H1 (cell line): ENCODE data around the gene ARHGEF16. TPM values are rescaled to one million over a fixed set of nuclear protein-coding genes. Genes with fewer than 3 reads are reported as not detected.

Experiments
- CTCF ChIA-PET: fragments of 300-600 bp; sonication (Branson Sonifier 250); formaldehyde crosslinking; loops from one replicate; lab custom pipeline; 2021; ENCODE audit not compliant: partially characterized antibody; lab: Charles Lee
- POLR2A ChIA-PET: fragments of 300-600 bp; sonication (Branson Sonifier 250); formaldehyde crosslinking; loops from one replicate; lab custom pipeline; 2021; ENCODE audit warnings: inconsistent platforms; ENCODE audit not compliant: partially characterized antibody; lab: Charles Lee
- DNase-seq, 2 experiments: peaks; one replicate each; pipeline versions ENCODE4 v3.0.0 to v3.0.0-alpha.2; 2010 to 2022; ENCODE audit warnings: low spot score in 2 of 2, low read depth in 1 of 2, mixed read lengths in 1 of 2
- FAIRE-seq: peaks from 2 replicates; lab custom pipeline; 2011; peaks lifted over from hg19 to GRCh38; lab: Jason Lieb, UNC
- H2AFZ ChIP-seq: 2 replicates; pipeline ENCODE4 v1.8.1; 2012; ENCODE audit warnings: low read length, inconsistent platforms
- H2AK5ac ChIP-seq: 2 replicates; pipeline ENCODE4 v1.6.1; 2013; ENCODE audit warnings: low read depth, low read length
- H2BK120ac ChIP-seq: replicated peaks from 2 replicates; pipeline ENCODE3; 2013; ENCODE audit warnings: low read depth, low read length, inconsistent platforms
- H2BK12ac ChIP-seq: 2 replicates; pipeline ENCODE4 v1.6.1; 2013; ENCODE audit warnings: low read depth, low read length
- H2BK15ac ChIP-seq: 2 replicates; pipeline ENCODE4 v1.6.1; 2013; ENCODE audit warnings: low read length
- H2BK20ac ChIP-seq: 2 replicates; pipeline ENCODE4 v1.6.1; 2013; ENCODE audit warnings: low read length
- H2BK5ac ChIP-seq: 2 replicates; pipeline ENCODE4 v1.6.1; 2013; ENCODE audit warnings: low read depth, low read length
- H3K14ac ChIP-seq: 2 replicates; pipeline ENCODE4 v1.6.1; 2013; ENCODE audit warnings: inconsistent platforms; ENCODE audit not compliant: insufficient read length
- H3K18ac ChIP-seq: 2 replicates; pipeline ENCODE4 v1.6.1; 2013; ENCODE audit warnings: low read length; ENCODE audit errors: extremely low read depth
- H3K23ac ChIP-seq: 2 replicates; pipeline ENCODE4 v1.6.1; 2013; ENCODE audit warnings: inconsistent platforms; ENCODE audit not compliant: insufficient read length
- H3K23me2 ChIP-seq: 2 replicates; pipeline ENCODE4 v1.6.1; 2013; ENCODE audit warnings: low read depth, low read length
- H3K27ac ChIP-seq: 2 replicates; pipeline ENCODE4 v1.6.1; 2011; ENCODE audit warnings: low read depth, low read length, inconsistent platforms
- H3K27me3 ChIP-seq, 4 experiments: replicated peaks in 1 of 4; 1 replicate in 1 of 4; 2 replicates in 3 of 4; pipeline versions ENCODE4 v1.6.1 to v1.8.1; 2011 to 2013; ENCODE audit warnings: low read length in 3 of 4, mild to moderate bottlenecking in 3 of 4, inconsistent platforms in 2 of 4, mixed read lengths in 2 of 4, moderate library complexity in 1 of 4; ENCODE audit not compliant: control insufficient read depth in 3 of 4, insufficient read depth in 3 of 4; ENCODE audit errors: extremely low read depth in 1 of 4
- H3K36me3 ChIP-seq, 4 experiments: 2 replicates each; pipeline versions ENCODE4 v1.6.1 to v1.8.1; 2011 to 2013; ENCODE audit warnings: mild to moderate bottlenecking in 4 of 4, low read length in 3 of 4, moderate library complexity in 2 of 4, control low read depth in 1 of 4, inconsistent platforms in 1 of 4; ENCODE audit not compliant: insufficient read depth in 4 of 4, control insufficient read depth in 2 of 4
- H3K4ac ChIP-seq: replicated peaks from 2 replicates; pipeline ENCODE3; 2013; ENCODE audit warnings: low read length, low read depth, mixed read lengths, inconsistent platforms; ENCODE audit not compliant: insufficient read length
- H3K4me1 ChIP-seq, 4 experiments: replicated peaks in 1 of 4; 1 replicate in 1 of 4; 2 replicates in 3 of 4; pipeline versions ENCODE4 v1.6.1 to v1.8.1; 2011 to 2013; ENCODE audit warnings: low read length in 3 of 4, inconsistent platforms in 2 of 4, mixed read lengths in 1 of 4; ENCODE audit not compliant: insufficient read depth in 4 of 4, control insufficient read depth in 3 of 4
- H3K4me2 ChIP-seq, 2 experiments: 2 replicates each; pipeline versions ENCODE4 v1.6.1 to v1.8.1; 2011 to 2013; ENCODE audit warnings: low read depth in 2 of 2, low read length in 2 of 2, control low read depth in 1 of 2, inconsistent platforms in 1 of 2, mild to moderate bottlenecking in 1 of 2; ENCODE audit not compliant: insufficient read depth in 1 of 2
- H3K4me3 ChIP-seq, 4 experiments: fragments of 200-600, 300-600 bp in 1 of 4; sonication (generic), shearing (Covaris generic), sonication (Bioruptor Twin) in 1 of 4; 2 replicates each; pipeline versions ENCODE4 v1.5.1 to v1.8.1; 2011 to 2016; ENCODE audit warnings: low read length in 4 of 4, low read depth in 3 of 4, control low read depth in 2 of 4, inconsistent platforms in 2 of 4, mild to moderate bottlenecking in 2 of 4, mixed read lengths in 1 of 4, moderate library complexity in 1 of 4; ENCODE audit not compliant: insufficient read depth in 2 of 4; ENCODE audit errors: extremely low read depth in 1 of 4
- H3K56ac ChIP-seq: replicated peaks from 2 replicates; pipeline ENCODE3; 2013; ENCODE audit warnings: low read depth, mild to moderate bottlenecking, mixed read lengths, low read length, inconsistent platforms; ENCODE audit not compliant: insufficient read length
- H3K79me1 ChIP-seq: 2 replicates; pipeline ENCODE4 v1.6.1; 2013; ENCODE audit warnings: low read depth, low read length, control low read depth
- H3K79me2 ChIP-seq, 2 experiments: 2 replicates each; pipeline versions ENCODE4 v1.6.1 to v1.8.1; 2012 to 2013; ENCODE audit warnings: low read length in 2 of 2, mild to moderate bottlenecking in 2 of 2, inconsistent platforms in 1 of 2; ENCODE audit not compliant: insufficient read depth in 2 of 2, control insufficient read depth in 1 of 2
- H3K9ac ChIP-seq, 4 experiments: replicated peaks in 1 of 4; 1 replicate in 1 of 4; 2 replicates in 3 of 4; pipeline versions ENCODE4 v1.6.1 to v1.8.1; 2011 to 2013; ENCODE audit warnings: low read depth in 3 of 4, low read length in 3 of 4, control low read depth in 2 of 4, mild to moderate bottlenecking in 2 of 4, moderate library complexity in 2 of 4, inconsistent platforms in 1 of 4; ENCODE audit errors: extremely low read depth in 1 of 4
- H3K9me3 ChIP-seq, 2 experiments: 2 replicates each; pipeline versions ENCODE4 v1.6.1 to v1.8.1; 2012 to 2013; ENCODE audit warnings: mild to moderate bottlenecking in 2 of 2, moderate library complexity in 2 of 2, control low read depth in 1 of 2, inconsistent platforms in 1 of 2, low read depth in 1 of 2, low read length in 1 of 2, mixed read lengths in 1 of 2; ENCODE audit not compliant: insufficient read depth in 2 of 2
- H4K20me1 ChIP-seq, 2 experiments: replicated peaks in 1 of 2; 2 replicates each; pipeline versions ENCODE3 to v1.8.1; 2011 to 2013; ENCODE audit warnings: inconsistent platforms in 2 of 2, low read length in 2 of 2, mild to moderate bottlenecking in 1 of 2; ENCODE audit not compliant: insufficient read depth in 2 of 2, control insufficient read depth in 1 of 2
- H4K5ac ChIP-seq: 2 replicates; pipeline ENCODE4 v1.6.1; 2013; ENCODE audit warnings: low read length, low read depth, mixed read lengths, inconsistent platforms; ENCODE audit not compliant: insufficient read length
- H4K8ac ChIP-seq: 2 replicates; pipeline ENCODE4 v1.8.0; 2013; ENCODE audit warnings: mild to moderate bottlenecking, moderate library complexity, low read length, inconsistent platforms; ENCODE audit not compliant: insufficient read depth; ENCODE audit errors: extremely low read depth
- H4K91ac ChIP-seq: replicated peaks from 2 replicates; pipeline ENCODE3; 2013; ENCODE audit warnings: low read length, mixed read lengths, inconsistent platforms; ENCODE audit not compliant: insufficient read length
- ASH2L ChIP-seq: fragments of 200-600, 300-600 bp; sonication (generic); IDR thresholded peaks from one replicate; pipeline ENCODE4 v1.7.1; 2017; ENCODE audit warnings: low read length
- BRCA1 ChIP-seq: IDR thresholded peaks from 2 replicates; pipeline ENCODE4 v1.6.1; 2012; ENCODE audit warnings: low read depth, low read length, improper control_type of control experiment
- CEBPB ChIP-seq: IDR thresholded peaks from 2 replicates; pipeline ENCODE4 v1.6.1; 2012; ENCODE audit warnings: low read depth, low read length
- CHD2 ChIP-seq: IDR thresholded peaks from 2 replicates; pipeline ENCODE4 v1.6.1; 2012; ENCODE audit warnings: low read length, improper control_type of control experiment
- CREB1 ChIP-seq: IDR thresholded peaks from 2 replicates; pipeline ENCODE4 v1.6.1; 2012; ENCODE audit warnings: inconsistent platforms
- FOSL1 ChIP-seq: IDR thresholded peaks from 2 replicates; pipeline ENCODE4 v1.6.1; 2011; ENCODE audit warnings: mild to moderate bottlenecking, low read depth, low read length, moderate library complexity; ENCODE audit not compliant: insufficient read depth
- GABPA ChIP-seq: IDR thresholded peaks from 2 replicates; pipeline ENCODE4 v1.6.1; 2011; ENCODE audit warnings: mild to moderate bottlenecking, low read length, moderate library complexity, borderline replicate concordance; ENCODE audit not compliant: insufficient read depth
- RAD21 ChIP-seq, 2 experiments: IDR thresholded peaks in 1 of 2; conservative IDR thresholded peaks in 1 of 2; 2 replicates each; pipeline ENCODE4 v1.6.1; 2011; ENCODE audit warnings: low read depth in 2 of 2, low read length in 2 of 2, improper control_type of control experiment in 1 of 2, inconsistent platforms in 1 of 2, mild to moderate bottlenecking in 1 of 2, moderate library complexity in 1 of 2
- RNF2 ChIP-seq: fragments of 200-900, 300-1000 bp; sonication (generic); IDR thresholded peaks from 2 replicates; pipeline ENCODE4 v1.7.1; 2016; ENCODE audit warnings: borderline replicate concordance, low read depth, mild to moderate bottlenecking, antibody characterized with exemption, low read length; ENCODE audit not compliant: poor library complexity, severe bottlenecking; ENCODE audit errors: missing control alignments
- SAP30 ChIP-seq: fragments of 300-600 bp; sonication (generic); IDR thresholded peaks from 2 replicates; pipeline ENCODE4 v1.7.1; 2012; ENCODE audit warnings: low read length, moderate library complexity, mild to moderate bottlenecking, inconsistent platforms; ENCODE audit not compliant: insufficient read depth, insufficient replicate concordance
- SIRT6 ChIP-seq: IDR thresholded peaks from one replicate; pipeline ENCODE4 v1.7.1; 2012; ENCODE audit warnings: low read length, inconsistent platforms
- SP4 ChIP-seq: IDR thresholded peaks from 2 replicates; pipeline ENCODE4 v1.6.1; 2012; ENCODE audit warnings: low read length, inconsistent platforms
- TAF1 ChIP-seq: IDR thresholded peaks from 2 replicates; pipeline ENCODE4 v1.6.1; 2011; ENCODE audit warnings: mild to moderate bottlenecking, low read depth, low read length
- TEAD4 ChIP-seq: IDR thresholded peaks from 2 replicates; pipeline ENCODE4 v1.6.1; 2012; ENCODE audit warnings: low read depth, low read length, inconsistent platforms, mixed read lengths
- ZNF274 ChIP-seq: IDR thresholded peaks from 2 replicates; pipeline ENCODE4 v1.7.0; 2012; ENCODE audit warnings: low read length, borderline replicate concordance; ENCODE audit errors: extremely low read depth
- WGBS, 2 experiments: shearing (Covaris generic) in 1 of 2; methylation state at CpG; one replicate each; pipeline versions ENCODE4 v1.1.6 to v1.1.7; 2013 to 2015; ENCODE audit warnings: low lambda C conversion rate in 2 of 2, mixed read lengths in 2 of 2, inconsistent platforms in 1 of 2, low coverage in 1 of 2, missing lambda C conversion rate in 1 of 2; ENCODE audit not compliant: insufficient replicate concordance in 2 of 2, insufficient coverage in 1 of 2, insufficient read length in 1 of 2; ENCODE audit errors: extremely low coverage in 1 of 2, missing lambda C conversion rate in 1 of 2; 5-methylcytosine and 5-hydroxymethylcytosine counted together
- polyA plus RNA-seq, 7 experiments: library from polyadenylated mRNA; depleted of rRNA in 3 of 7; stranded (reverse) in 5 of 7; unstranded in 2 of 7; fragments of >200 nt in 5 of 7; fragments of 200-250 nt in 2 of 7; gene quantifications; 1 replicate in 5 of 7; 2 replicates in 1 of 7; 4 replicates in 1 of 7; pipeline versions ENCODE4 v1.2.1 to v1.2.3, GENCODE V29; 2011 to 2013; ENCODE audit warnings: missing spikeins in 2 of 7, mixed read lengths in 2 of 7
- total RNA-seq: library from RNA; stranded (reverse); fragmentation: NEBNext Ultra II Directional; extraction: Animal tissue kit (Norgen Biotek cat#: 25700); gene quantifications from 2 replicates; pipeline ENCODE4 v1.2.1, GENCODE V29; 2021

Gene ARHGEF16
- total and polyA plus RNA-seq, 2 of the 8 experiments (the other 6 are each of a cell fraction or from before 2014, with no cell fraction given), result 18.3 to 20.7 TPM

DNA sequence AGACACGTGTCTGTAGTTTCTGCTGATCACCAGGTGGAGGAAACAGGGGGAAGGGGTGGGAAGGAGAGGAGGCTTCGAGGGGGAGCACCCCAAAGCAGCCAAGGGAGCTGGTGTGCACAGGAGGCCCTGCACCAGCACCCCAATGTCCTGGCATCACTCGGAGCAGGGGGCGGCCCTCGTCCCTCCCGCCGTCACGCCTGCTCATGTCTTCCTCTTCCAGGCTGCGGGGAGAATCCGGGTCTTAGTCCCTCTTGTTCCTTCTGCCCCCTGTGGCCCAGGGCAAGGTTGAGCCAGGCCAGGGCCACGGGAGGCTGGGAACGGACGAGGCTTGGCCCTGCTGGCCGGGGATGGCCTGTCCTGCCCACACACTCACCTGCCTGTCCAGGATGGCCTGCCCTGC, 21.4 kb upstream of the ARHGEF16 start:
- Histone ChIP-seq H3K4me1 (peaks cover 0 to 5% (median 1%) of the 10 kb centered on the region in 4 experiments; a peak in 2 of 7 replicates), H3K36me3 (no peaks in the 10 kb centered on the region), H4K8ac (no peak overlapping the region; the same call in 1 of the 2 replicates), H2AK5ac (0 out of 2 replicates have a peak overlapping the region, but pooled peaks have one; percentile 24), H3K18ac (no peak overlapping the region), H4K91ac (no peak overlapping the region), H3K23ac (no peak overlapping the region), H2BK20ac (no peak overlapping the region), H2BK15ac (no peak overlapping the region), H3K27ac (no peak overlapping the region), H3K79me1 (no peaks in the 10 kb centered on the region), H2BK5ac (no peak overlapping the region), H3K4me3 (no peak overlapping the region), H3K9ac (no peak overlapping the region), H3K4me2 (no peak overlapping the region), H3K56ac (no peak overlapping the region), H2BK120ac (no peak overlapping the region), H3K79me2 (no peaks in the 10 kb centered on the region), H3K14ac (no peak overlapping the region), H4K5ac (no peak overlapping the region), H3K23me2 (no peaks in the 10 kb centered on the region), H3K27me3 (no peaks in the 10 kb centered on the region), H4K20me1 (peaks cover 0 to 5% of the 10 kb centered on the region in 2 experiments), H3K9me3 (no peaks in the 10 kb centered on the region), H2BK12ac (no peak overlapping the region), H3K4ac (no peak overlapping the region), H2AFZ (no peak overlapping the region)
- no peak for DNase-seq
- CTCF ChIA-PET, result interaction anchor here (1.7 to 4.7 kb wide), 2 partner anchors 14 to 16 kb away, joined by 5 to 50 read pairs; no protein-coding TSS in a partner anchor
- no peak for FAIRE-seq
- WGBS, 2 experiments, result 91% methylated on average over 13 of the region's 14 CpGs; no CpG with 5 or more reads in 1 of the 2 experiments
- POLR2A ChIA-PET, result no interaction called here
- no peak for TF ChIP-seq RAD21 (IDR thresholded peaks at IDR 0.05 in 1 of 2, conservative IDR thresholded peaks at IDR 0.05 in 1 of 2; ENCODE audit: low read depth in 2 of 2, low read length in 2 of 2)
- no peak for TF ChIP-seq CREB1
- TF ChIP-seq BRCA1, result no peak
- TF ChIP-seq GABPA, result no peak
- no peak for TF ChIP-seq SP4
- no peak for TF ChIP-seq SIRT6
- no peak for TF ChIP-seq SAP30
- TF ChIP-seq CEBPB, result no peak
- no peak for TF ChIP-seq CHD2
- no peak for TF ChIP-seq ASH2L
- TF ChIP-seq TEAD4, result no peak
- TF ChIP-seq RNF2, result no peak
- no peak for TF ChIP-seq TAF1
- no peak for TF ChIP-seq FOSL1
- TF ChIP-seq ZNF274, result no peak
